VCaP (cell line): ENCODE results near the gene TENM4.
A peak's percentile ranks its signal among the peaks of the same experiment; 100 is the strongest.

ENCODE experiments used
- H3K27ac ChIP-seq: fragments of 450-650 bp; 2 replicates; pipeline ENCODE4 v1.5.1; 2017
- CTCF ChIP-seq: fragments of 450-650 bp; conservative IDR thresholded peaks from 2 replicates; pipeline ENCODE4 v1.5.1; 2017; ENCODE audit warnings: mild to moderate bottlenecking, moderate library complexity

The TENM4 gene

DNA sequence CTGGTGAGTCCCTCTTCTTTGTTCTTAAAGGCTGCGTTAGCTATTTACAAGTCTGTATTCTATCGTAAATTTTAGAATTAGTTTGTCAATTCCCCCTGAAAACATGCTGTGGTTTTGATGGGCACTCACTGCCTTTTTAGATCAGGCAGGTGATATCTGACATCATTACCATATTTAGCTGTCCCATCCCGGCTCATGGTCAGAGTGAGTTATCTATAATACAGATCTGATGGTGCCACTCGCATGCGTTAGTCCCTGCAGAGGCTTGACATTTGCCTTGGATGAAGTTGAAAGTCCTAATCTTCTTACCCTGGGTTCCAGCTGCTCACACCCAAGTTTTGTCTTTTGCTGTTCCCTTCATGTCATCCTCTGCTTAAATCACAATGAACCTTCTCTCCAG, 715.6 kb downstream of the TENM4 start:
- H3K27ac ChIP-seq, result no peak overlapping the region
- no peak for TF ChIP-seq CTCF

- no peak overlapping the region for H3K27ac ChIP-seq
- TF ChIP-seq CTCF, result no peak
Measured at GRCh38 chr11:78722786-78723185, 718.0 kb downstream of the TENM4 start.

- H3K27ac ChIP-seq, result no peak overlapping the region
- no peak for TF ChIP-seq CTCF
Measured at GRCh38 chr11:78720281-78720989, 720.4 kb downstream of the TENM4 start.

GRCh38 chr11:78717041-78717440, 723.8 kb downstream of the TENM4 start:
- H3K27ac ChIP-seq, result no peak overlapping the region
- TF ChIP-seq CTCF, result no peak

DNA sequence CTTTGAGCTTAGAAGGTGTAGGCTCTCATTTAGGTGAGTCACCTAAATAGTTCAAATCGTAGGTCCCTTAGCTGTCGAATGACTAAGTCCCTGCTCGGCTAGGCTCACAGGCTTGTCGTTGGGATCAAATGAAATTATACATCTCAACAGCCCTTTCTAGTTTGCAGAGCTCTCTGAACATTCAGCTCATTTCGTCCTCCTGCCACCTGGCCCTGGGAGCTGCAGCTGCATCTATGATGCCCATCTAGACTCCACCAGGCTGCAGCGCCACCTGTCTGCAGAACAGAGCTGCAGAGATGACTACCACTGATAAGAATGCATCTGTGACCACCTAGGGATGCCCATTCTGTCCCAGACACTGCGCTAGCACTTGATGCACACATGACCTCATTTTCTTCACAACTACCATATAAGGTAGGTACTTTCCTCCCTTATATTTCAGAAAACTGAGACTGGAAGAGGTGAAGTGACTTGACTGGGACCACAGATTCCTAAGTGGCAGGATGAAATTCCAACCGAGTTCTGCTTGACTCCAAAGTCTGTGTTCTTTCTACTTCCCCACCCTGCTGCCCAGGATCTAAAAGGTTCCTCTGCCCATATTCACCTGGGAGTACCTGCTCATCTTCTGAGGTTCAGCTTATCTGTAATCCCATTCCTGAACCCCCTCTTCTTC, 725.1 kb downstream of the TENM4 start:
- H3K27ac ChIP-seq, result no peak overlapping the region
- peak; percentile 77 for TF ChIP-seq CTCF

DNA sequence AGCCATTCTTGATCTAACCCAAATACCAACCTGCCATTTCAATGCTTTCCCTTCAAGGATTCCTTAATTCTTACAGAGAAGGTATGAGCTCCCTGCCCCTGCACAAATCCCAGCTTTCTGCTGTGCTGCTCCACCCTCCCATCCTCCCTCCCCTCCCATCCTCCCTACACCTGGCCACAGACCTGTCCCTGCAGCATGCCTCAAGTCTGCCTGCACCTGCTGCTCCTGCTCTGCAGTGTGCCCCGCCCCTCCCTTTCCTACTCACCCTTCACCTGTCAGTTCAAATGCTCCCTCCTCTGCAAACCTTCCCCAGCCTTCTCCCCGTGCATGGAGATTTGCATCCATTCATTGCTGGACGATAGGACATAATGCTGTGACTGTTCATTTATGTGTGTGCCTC, 726.3 kb downstream of the TENM4 start:
- no peak for TF ChIP-seq CTCF
- H3K27ac ChIP-seq, result no peak overlapping the region

DNA sequence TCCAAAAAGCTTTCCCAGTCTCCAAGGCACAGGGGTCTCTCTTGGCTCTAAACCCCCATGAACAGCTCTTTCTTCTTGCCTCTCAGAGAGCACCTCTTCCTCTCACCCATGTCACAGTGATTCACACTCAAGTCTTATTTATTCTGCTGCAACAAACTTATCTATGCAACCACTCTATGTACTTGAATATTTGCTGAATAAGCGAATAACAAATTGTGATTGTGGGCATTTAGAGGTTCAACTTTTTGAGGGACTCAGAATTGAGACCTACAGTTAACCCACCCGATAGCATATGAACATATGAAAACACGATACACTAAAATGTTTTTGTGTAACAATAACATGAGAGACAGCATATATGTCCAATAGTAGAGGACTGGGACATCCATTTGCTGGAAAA, 729.1 kb downstream of the TENM4 start:
- no peak for TF ChIP-seq CTCF
- no peak overlapping the region for H3K27ac ChIP-seq
